Naive thymus-derived CD8-positive, alpha-beta T cell (primary cell): ENCODE results near the gene MVB12B. TPM values are rescaled to one million over a fixed set of nuclear protein-coding genes. Genes with fewer than 3 reads are reported as not detected.

ENCODE experiments used
- ATAC-seq, 2 donors: fragments of 150-1000 bp; cut with Tn5 transposase in 1 of 2; sonication (Bioruptor Pico), chemical (Tn5 transposase) in 1 of 2; 1 replicate in 1 of 2; 2 replicates in 1 of 2; pipeline ENCODE4 v1.10.0; 2021; ENCODE audit warnings: mild to moderate bottlenecking in 2 of 2, moderate library complexity in 2 of 2
- POLR2A ChIA-PET: fragments of 350-600 bp; sonication (Branson Sonifier 250); formaldehyde crosslinking; loops from one replicate; lab custom pipeline; 2021; ENCODE audit warnings: antibody characterized with exemption; lab: Charles Lee
- DNase-seq, 10 donors: peaks; one replicate each; pipeline versions ENCODE4 v3.0.0 to v3.0.0-alpha.2; 2020 to 2022
- H3K27ac Mint-ChIP-seq, 10 donors: one replicate each; pipeline ENCODE4 v1.8.0; 2020 to 2022; ENCODE audit warnings: mild to moderate bottlenecking in 10 of 10, mixed read lengths in 10 of 10, moderate library complexity in 4 of 10, inconsistent platforms in 1 of 10
- H3K27me3 Mint-ChIP-seq, 5 donors: one replicate each; pipeline ENCODE4 v1.8.0; 2021 to 2022; ENCODE audit warnings: mixed read lengths in 5 of 5
- H3K36me3 Mint-ChIP-seq, 3 donors: one replicate each; pipeline ENCODE4 v1.8.0; 2020 to 2022; ENCODE audit warnings: mixed read lengths in 3 of 3, mild to moderate bottlenecking in 2 of 3, inconsistent platforms in 1 of 3
- H3K4me1 Mint-ChIP-seq, 4 donors: one replicate each; pipeline ENCODE4 v1.8.0; 2021 to 2022; ENCODE audit warnings: mixed read lengths in 4 of 4
- H3K4me3 Mint-ChIP-seq, 10 donors: one replicate each; pipeline ENCODE4 v1.8.0; 2020 to 2022; ENCODE audit warnings: mild to moderate bottlenecking in 10 of 10, mixed read lengths in 10 of 10, moderate library complexity in 6 of 10, inconsistent platforms in 1 of 10
- H3K9me3 Mint-ChIP-seq, 9 donors: one replicate each; pipeline ENCODE4 v1.8.0; 2020 to 2022; ENCODE audit warnings: mixed read lengths in 9 of 9, mild to moderate bottlenecking in 3 of 9, inconsistent platforms in 1 of 9, moderate library complexity in 1 of 9
- polyA plus RNA-seq, 3 donors: library from polyadenylated mRNA; unstranded; fragments of 300-500 nt; fragmentation: Illumina TruSeq; gene quantifications; one replicate each; pipeline ENCODE4 v1.2.3, GENCODE V29; 2021
- total RNA-seq, 8 experiments: library from RNA in 2 of 8; stranded (reverse) in 2 of 8; gene quantifications; one replicate each; pipeline ENCODE4 v1.2.3 and lab custom pipeline; 2021 to 2026

MVB12B gene
- total and polyA plus RNA-seq, 5 experiments from 2014 or later: 7.2 to 28.6 (median 12.5) TPM

- H3K9me3 Mint-ChIP-seq: no peaks in the 10 kb centered on the region
- DNase-seq: no peak
- no peak for ATAC-seq
- H3K4me3 Mint-ChIP-seq: no peak overlapping the region
- POLR2A ChIA-PET: no interaction called here
- H3K4me1 Mint-ChIP-seq: peaks cover 0 to 2% (median 0%) of the 10 kb centered on the region in 4 donors
- H3K36me3 Mint-ChIP-seq: no peaks in the 10 kb centered on the region
- H3K27ac Mint-ChIP-seq: no peak overlapping the region
- H3K27me3 Mint-ChIP-seq: peaks cover 5 to 21% (median 12%) of the 10 kb centered on the region in 5 donors
These were observed 30.6 kb upstream of the MVB12B start for GRCh38 chr9:126295936-126296600.

DNA sequence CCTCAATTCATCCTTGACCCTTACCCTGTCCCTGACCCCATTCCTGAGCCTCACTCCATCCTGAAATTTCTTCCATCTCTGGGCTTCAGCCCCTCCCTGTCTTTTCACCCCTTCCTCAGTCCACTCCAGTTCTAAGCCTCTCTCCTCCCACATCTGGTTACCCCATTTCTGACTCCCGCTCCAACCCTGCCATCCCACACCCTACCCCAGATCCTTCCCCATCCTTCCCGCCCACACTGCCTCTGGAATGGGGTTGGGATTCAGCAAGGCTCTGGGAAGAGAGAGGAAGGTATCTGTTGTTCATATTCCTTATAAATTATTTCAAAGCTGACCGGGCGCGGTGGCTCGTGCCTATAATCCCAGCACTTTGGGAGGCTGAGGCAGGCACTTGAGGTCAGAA, 29.9 kb upstream of the MVB12B start:
- H3K9me3 Mint-ChIP-seq: no peaks in the 10 kb centered on the region
- no peak overlapping the region for H3K4me3 Mint-ChIP-seq
- H3K27ac Mint-ChIP-seq: no peak overlapping the region
- DNase-seq: no peak
- peaks cover 5 to 20% (median 12%) of the 10 kb centered on the region in 5 donors for H3K27me3 Mint-ChIP-seq
- POLR2A ChIA-PET: no interaction called here
- no peak for ATAC-seq
- H3K4me1 Mint-ChIP-seq: peaks cover 0 to 2% (median 0%) of the 10 kb centered on the region in 4 donors
- H3K36me3 Mint-ChIP-seq: no peaks in the 10 kb centered on the region

- no peak overlapping the region for H3K27ac Mint-ChIP-seq
- no peaks in the 10 kb centered on the region for H3K36me3 Mint-ChIP-seq
- peaks cover 2 to 16% (median 12%) of the 10 kb centered on the region in 5 donors for H3K27me3 Mint-ChIP-seq
- ATAC-seq: no peak
- POLR2A ChIA-PET: no interaction called here
- H3K9me3 Mint-ChIP-seq: no peaks in the 10 kb centered on the region
- H3K4me1 Mint-ChIP-seq: peaks cover 2 to 6% (median 4%) of the 10 kb centered on the region in 4 donors
- no peak overlapping the region for H3K4me3 Mint-ChIP-seq
- DNase-seq: no peak
These were observed 29.0 kb upstream of the MVB12B start for GRCh38 chr9:126297661-126298060.

DNA sequence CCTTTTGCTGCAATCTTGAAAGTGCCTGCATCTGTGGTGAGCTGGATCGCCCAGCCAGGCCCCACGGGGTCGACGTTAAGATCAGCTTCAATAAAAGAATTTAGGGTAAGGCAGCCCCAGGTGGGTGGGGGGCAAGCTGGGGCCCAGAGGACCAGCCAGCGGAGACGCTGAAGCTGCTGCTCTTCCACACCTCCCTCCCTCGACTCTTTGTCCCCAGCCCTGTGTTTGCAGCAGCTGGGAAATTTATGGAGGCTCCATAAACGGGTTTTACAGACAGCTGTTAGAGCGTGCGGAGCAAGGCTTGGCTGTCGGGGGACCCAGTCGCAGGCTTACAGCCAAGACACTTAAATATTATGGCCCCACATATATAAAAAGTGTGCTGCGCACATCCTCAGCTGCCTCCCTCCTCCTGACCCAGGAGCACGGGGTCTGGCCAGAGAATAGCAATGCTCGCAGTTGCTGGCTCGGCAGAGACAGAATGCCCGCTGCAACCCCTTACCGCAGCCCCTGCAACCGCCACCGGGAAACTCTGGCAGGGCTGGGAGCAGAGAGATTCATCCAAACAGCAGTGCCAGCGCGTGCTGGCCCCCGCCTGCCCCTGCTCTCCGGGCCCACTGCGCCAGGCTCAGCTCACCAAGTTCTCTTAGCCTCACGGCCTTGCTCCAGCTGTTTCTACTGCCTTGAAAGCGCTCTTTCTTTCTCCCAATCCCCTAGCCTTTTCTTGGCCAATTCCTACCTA, 28.4 kb upstream of the MVB12B start:
- no peak for DNase-seq
- Mint-ChIP-seq H3K27ac (no peak overlapping the region), H3K36me3 (no peaks in the 10 kb centered on the region), H3K4me3 (no peak overlapping the region), H3K4me1 (peaks cover 2 to 6% (median 4%) of the 10 kb centered on the region in 4 donors), H3K27me3 (peaks cover 2 to 16% (median 12%) of the 10 kb centered on the region in 5 donors), H3K9me3 (no peaks in the 10 kb centered on the region)
- POLR2A ChIA-PET: no interaction called here
- no peak for ATAC-seq

GRCh38 chr9:126299706-126300276, 26.8 kb upstream of the MVB12B start:
- no peak for DNase-seq
- POLR2A ChIA-PET: no interaction called here
- no peak overlapping the region for H3K27ac Mint-ChIP-seq
- no peak overlapping the region for H3K4me3 Mint-ChIP-seq
- H3K4me1 Mint-ChIP-seq: peaks cover 2 to 6% (median 4%) of the 10 kb centered on the region in 4 donors
- peaks cover 2 to 12% (median 11%) of the 10 kb centered on the region in 5 donors for H3K27me3 Mint-ChIP-seq
- no peaks in the 10 kb centered on the region for H3K36me3 Mint-ChIP-seq
- H3K9me3 Mint-ChIP-seq: no peaks in the 10 kb centered on the region
- ATAC-seq: no peak

DNA sequence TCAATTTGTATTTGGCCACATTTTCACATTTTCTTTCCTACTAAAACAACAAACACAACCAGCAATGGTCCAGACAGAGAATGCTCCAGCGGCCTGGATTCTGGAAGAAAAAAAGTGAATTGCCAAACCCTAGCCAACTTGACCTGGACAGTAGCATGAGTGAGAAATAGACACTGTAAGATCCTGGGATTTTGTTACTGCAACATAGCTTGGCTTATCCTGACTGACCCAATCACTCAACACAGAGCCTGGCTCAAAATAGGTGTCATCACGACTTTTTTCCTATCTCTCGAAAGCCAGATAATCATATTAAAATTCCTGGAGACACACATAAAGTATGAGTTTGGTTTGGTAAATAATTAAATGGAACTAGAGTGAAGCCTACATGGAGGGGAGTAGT, 25.4 kb upstream of the MVB12B start:
- H3K27ac Mint-ChIP-seq: peak overlapping the region in 1 of 10 donors; percentile 32
- H3K27me3 Mint-ChIP-seq: peaks cover 0 to 8% (median 1%) of the 10 kb centered on the region in 5 donors
- ATAC-seq: no peak
- no peak overlapping the region for H3K4me3 Mint-ChIP-seq
- no peak for DNase-seq
- no peaks in the 10 kb centered on the region for H3K9me3 Mint-ChIP-seq
- peaks cover 2 to 6% (median 4%) of the 10 kb centered on the region in 4 donors for H3K4me1 Mint-ChIP-seq
- H3K36me3 Mint-ChIP-seq: no peaks in the 10 kb centered on the region
- POLR2A ChIA-PET: no interaction called here

DNA sequence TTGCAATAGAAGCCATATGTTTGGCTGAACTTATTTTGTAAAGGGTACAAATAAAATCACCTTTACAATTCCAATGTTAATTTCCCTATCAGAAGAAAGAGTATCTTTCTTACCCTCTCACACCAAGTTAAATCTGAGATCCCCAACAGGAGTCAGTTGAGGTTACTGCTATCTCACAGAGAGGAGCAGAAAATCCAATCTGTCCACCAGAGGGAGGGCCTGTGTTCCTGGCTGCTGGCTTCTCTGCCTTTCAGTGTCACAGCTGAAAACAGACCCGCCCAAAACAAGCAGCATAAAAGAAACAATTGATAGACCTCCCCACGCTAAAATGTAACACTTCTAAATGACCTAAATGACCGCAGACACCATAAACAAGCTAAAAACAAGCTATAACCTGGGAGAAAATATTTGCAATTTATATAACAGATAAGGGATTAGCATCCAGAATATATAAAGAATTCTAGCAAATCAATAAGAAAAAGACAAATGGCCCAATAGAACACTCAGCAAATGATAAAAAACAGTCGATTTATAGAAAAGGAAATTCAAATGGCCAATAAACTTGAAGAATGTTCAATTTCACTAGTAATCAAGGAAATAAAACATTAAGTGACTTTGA, 24.5 kb upstream of the MVB12B start:
- Mint-ChIP-seq H3K36me3 (no peaks in the 10 kb centered on the region), H3K27me3 (peaks cover 0 to 5% (median 3%) of the 10 kb centered on the region in 5 donors), H3K4me1 (peaks cover 2 to 6% (median 2%) of the 10 kb centered on the region in 4 donors), H3K27ac (peak overlapping the region in 1 of 10 donors; percentile 4), H3K9me3 (no peaks in the 10 kb centered on the region), H3K4me3 (no peak overlapping the region)
- DNase-seq: peak; percentile 14 to 78 (median 59)
- POLR2A ChIA-PET: interaction anchor here (0.6 kb wide), 1 partner anchor 10 kb away, joined by 3 read pairs; no protein-coding TSS in a partner anchor
- ATAC-seq: peak; percentile 87 to 94

GRCh38 chr9:126302730-126303129, 23.9 kb upstream of the MVB12B start:
- Mint-ChIP-seq H3K27me3 (peaks cover 0 to 7% (median 1%) of the 10 kb centered on the region in 5 donors), H3K36me3 (no peaks in the 10 kb centered on the region), H3K9me3 (no peaks in the 10 kb centered on the region), H3K27ac (peak overlapping the region in 1 of 10 donors; percentile 19), H3K4me1 (peaks cover 2 to 6% (median 2%) of the 10 kb centered on the region in 4 donors), H3K4me3 (no peak overlapping the region)
- no peak for DNase-seq
- ATAC-seq: no peak
- POLR2A ChIA-PET: interaction anchor here (0.6 kb wide), 1 partner anchor 9 kb away, joined by 3 read pairs; no protein-coding TSS in a partner anchor

GRCh38 chr9:126303488-126303887, 23.1 kb upstream of the MVB12B start:
- Mint-ChIP-seq H3K4me3 (no peak overlapping the region), H3K9me3 (no peaks in the 10 kb centered on the region), H3K27me3 (peaks cover 0 to 7% (median 1%) of the 10 kb centered on the region in 5 donors), H3K4me1 (peaks cover 2 to 6% (median 2%) of the 10 kb centered on the region in 4 donors), H3K27ac (peak overlapping the region in 2 of 10 donors; percentile 32 to 34), H3K36me3 (no peaks in the 10 kb centered on the region)
- DNase-seq: no peak
- POLR2A ChIA-PET: no interaction called here
- no peak for ATAC-seq

DNA sequence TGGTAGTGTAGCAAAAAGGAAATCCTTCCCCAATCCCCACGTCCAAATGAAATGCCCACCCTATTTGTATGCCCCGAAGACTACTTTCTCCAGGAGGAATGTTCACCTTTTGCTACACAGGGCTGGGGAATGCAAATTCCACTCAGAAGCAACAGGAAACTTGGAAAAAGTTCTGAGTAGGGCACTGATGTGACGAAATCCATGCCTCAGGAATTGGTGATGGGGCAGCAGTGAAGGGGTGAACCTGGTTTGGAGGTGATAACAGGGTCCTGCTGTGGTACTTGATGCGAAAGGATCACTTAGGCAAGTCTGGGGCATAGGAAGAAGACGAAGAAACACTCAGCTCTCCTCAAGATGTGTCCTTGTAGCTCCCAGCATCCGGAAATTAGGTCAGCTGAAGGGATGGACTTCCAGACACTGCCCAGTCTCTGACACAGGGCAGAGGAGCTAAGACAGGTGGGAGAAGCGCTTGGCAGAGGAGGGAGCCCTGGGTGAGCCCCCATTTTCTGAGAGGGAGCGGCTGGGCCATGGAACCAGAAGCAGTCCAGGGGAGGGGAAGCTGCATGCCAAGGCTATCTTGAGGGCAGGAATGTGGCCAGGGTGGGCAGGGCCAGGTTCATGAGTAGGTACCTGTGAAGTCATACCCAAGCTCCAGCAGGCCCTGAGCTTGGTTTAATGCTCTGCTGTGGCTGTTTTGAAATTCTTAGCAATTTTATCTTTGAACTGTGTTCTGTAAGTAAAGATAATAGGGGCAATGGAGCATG, 22.2 kb upstream of the MVB12B start:
- peaks cover 2 to 6% (median 2%) of the 10 kb centered on the region in 4 donors for H3K4me1 Mint-ChIP-seq
- no peaks in the 10 kb centered on the region for H3K9me3 Mint-ChIP-seq
- no peak for ATAC-seq
- no peak for DNase-seq
- peaks cover 0 to 7% (median 1%) of the 10 kb centered on the region in 5 donors for H3K27me3 Mint-ChIP-seq
- H3K4me3 Mint-ChIP-seq: no peak overlapping the region
- POLR2A ChIA-PET: no interaction called here
- H3K36me3 Mint-ChIP-seq: no peaks in the 10 kb centered on the region
- H3K27ac Mint-ChIP-seq: peak overlapping the region in 1 of 10 donors; percentile 1

DNA sequence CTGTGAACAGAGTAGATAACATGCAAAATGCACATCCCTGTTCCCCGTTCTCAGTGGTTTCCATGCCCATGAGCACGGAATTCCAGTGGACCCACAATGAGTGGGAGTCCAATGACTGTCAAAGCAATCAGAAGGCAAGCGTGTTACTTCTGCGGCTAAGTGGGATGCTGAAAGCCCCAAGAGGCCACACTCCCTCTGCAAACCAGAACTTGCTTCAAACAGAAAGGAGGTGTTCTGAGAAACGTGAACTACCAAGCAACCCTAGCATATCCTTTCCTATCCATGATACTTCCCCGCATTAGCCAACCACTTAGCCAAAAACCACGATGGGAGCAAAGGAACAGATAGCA, 21.7 kb upstream of the MVB12B start:
- Mint-ChIP-seq H3K27ac (peak overlapping the region in 1 of 10 donors; percentile 1), H3K36me3 (no peaks in the 10 kb centered on the region), H3K4me1 (peaks cover 2 to 6% (median 4%) of the 10 kb centered on the region in 4 donors), H3K9me3 (no peaks in the 10 kb centered on the region), H3K27me3 (peaks cover 0 to 7% (median 1%) of the 10 kb centered on the region in 5 donors), H3K4me3 (no peak overlapping the region)
- DNase-seq: no peak
- no peak for ATAC-seq
- POLR2A ChIA-PET: no interaction called here

DNA sequence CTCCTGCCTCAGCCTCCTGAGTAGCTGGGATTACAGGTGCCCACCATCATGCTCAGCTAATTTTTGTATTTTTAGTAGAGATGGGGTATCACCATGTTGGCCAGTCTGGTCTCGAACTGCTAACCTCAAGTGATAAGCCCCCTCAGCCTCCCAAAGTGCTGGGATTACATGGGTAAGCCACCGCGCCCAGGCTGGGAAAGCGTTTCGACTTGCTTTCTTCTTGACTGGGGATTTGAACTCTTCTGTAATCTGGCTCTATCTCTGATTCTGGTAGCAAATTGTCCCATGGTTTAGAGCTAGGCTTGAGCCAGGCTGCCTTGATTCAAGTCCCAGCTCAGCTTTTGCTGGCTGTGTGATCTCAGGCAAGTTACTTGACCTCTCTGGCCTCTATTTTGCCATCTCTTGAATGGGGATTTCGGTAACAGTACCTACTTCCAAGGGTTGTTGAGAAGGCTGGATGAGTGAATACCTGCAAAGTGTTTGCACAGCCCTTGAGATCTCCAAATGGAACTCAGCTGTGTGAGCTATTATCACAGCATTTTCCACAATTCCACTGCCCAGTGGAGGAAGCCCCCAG, 20.5 kb upstream of the MVB12B start:
- Mint-ChIP-seq H3K27ac (no peak overlapping the region), H3K9me3 (no peaks in the 10 kb centered on the region), H3K4me1 (peaks cover 2 to 8% (median 4%) of the 10 kb centered on the region in 4 donors), H3K4me3 (no peak overlapping the region), H3K27me3 (peaks cover 0 to 7% (median 1%) of the 10 kb centered on the region in 5 donors), H3K36me3 (no peaks in the 10 kb centered on the region)
- POLR2A ChIA-PET: no interaction called here
- DNase-seq (no peak), ATAC-seq (no peak)
